ENCODE results near the gene CFTR.

Gene CFTR

GRCh38 chr7:117698018-117698417, 218.2 kb downstream of the CFTR start:
- no peak for DNase-seq
- no peak overlapping the region for H2AFZ ChIP-seq (ENCODE audit: low read length)
- no peak overlapping the region for H3K4me3 ChIP-seq (ENCODE audit: low read length)
- no peaks in the 10 kb centered on the region for H3K36me3 ChIP-seq (replicated peaks; ENCODE audit: insufficient read depth, low read length)
- no peaks in the 10 kb centered on the region for H3K79me2 ChIP-seq (ENCODE audit: low read length)
- H3K9ac ChIP-seq (ENCODE audit: low read length), result no peak overlapping the region
- no peaks in the 10 kb centered on the region for H3F3A ChIP-seq (ENCODE audit: insufficient read depth, low read length)
- H3K27ac ChIP-seq (ENCODE audit: low read length), result no peak overlapping the region
- H3K27me3 ChIP-seq (replicated peaks; ENCODE audit: insufficient read depth, low read length), result no peaks in the 10 kb centered on the region
- H3K4me1 ChIP-seq (ENCODE audit: low read length), result no peaks in the 10 kb centered on the region
- H3K4me2 ChIP-seq (ENCODE audit: low read depth, low read length), result no peak overlapping the region
- no peaks in the 10 kb centered on the region for H4K20me1 ChIP-seq (ENCODE audit: insufficient read depth, low read length)
- H3K9me2 ChIP-seq (replicated peaks; ENCODE audit: insufficient read depth, low read length), result no peaks in the 10 kb centered on the region
- no peaks in the 10 kb centered on the region for H3K9me3 ChIP-seq (replicated peaks; ENCODE audit: insufficient read depth, low read length)
- TF ChIP-seq CTCF (IDR thresholded peaks at IDR 0.05; ENCODE audit: low read length), result no peak
- no peak for TF ChIP-seq EZH2 (optimal IDR thresholded peaks at IDR 0.05; ENCODE audit: low read depth, low read length)
- TF ChIP-seq EZH2phosphoT487 (IDR thresholded peaks at IDR 0.05; ENCODE audit: low read length), result no peak

GRCh38 chr7:117704063-117704462, 224.2 kb downstream of the CFTR start:
- Histone ChIP-seq H3K9me3 (replicated peaks; ENCODE audit: insufficient read depth, low read length) (no peaks in the 10 kb centered on the region), H3K9me2 (replicated peaks; ENCODE audit: insufficient read depth, low read length) (no peaks in the 10 kb centered on the region), H3K4me2 (ENCODE audit: low read depth, low read length) (no peak overlapping the region), H4K20me1 (ENCODE audit: insufficient read depth, low read length) (no peaks in the 10 kb centered on the region), H3K79me2 (ENCODE audit: low read length) (no peaks in the 10 kb centered on the region), H3K4me3 (ENCODE audit: low read length) (no peak overlapping the region), H3F3A (ENCODE audit: insufficient read depth, low read length) (no peaks in the 10 kb centered on the region), H3K27me3 (replicated peaks; ENCODE audit: insufficient read depth, low read length) (no peaks in the 10 kb centered on the region), H3K9ac (ENCODE audit: low read length) (no peak overlapping the region), H2AFZ (ENCODE audit: low read length) (no peak overlapping the region), H3K4me1 (ENCODE audit: low read length) (0 out of 2 replicates have a peak, but pooled peaks cover 3% of the 10 kb centered on the region), H3K27ac (ENCODE audit: low read length) (no peak overlapping the region), H3K36me3 (replicated peaks; ENCODE audit: insufficient read depth, low read length) (no peaks in the 10 kb centered on the region)
- no peak for DNase-seq
- no peak for TF ChIP-seq CTCF (IDR thresholded peaks at IDR 0.05; ENCODE audit: low read length)
- no peak for TF ChIP-seq EZH2 (optimal IDR thresholded peaks at IDR 0.05; ENCODE audit: low read depth, low read length)
- TF ChIP-seq EZH2phosphoT487 (IDR thresholded peaks at IDR 0.05; ENCODE audit: low read length), result no peak

- H3K36me3 ChIP-seq (replicated peaks; ENCODE audit: insufficient read depth, low read length), result no peaks in the 10 kb centered on the region
- H3K9me3 ChIP-seq (replicated peaks; ENCODE audit: insufficient read depth, low read length), result no peaks in the 10 kb centered on the region
- TF ChIP-seq EZH2 (optimal IDR thresholded peaks at IDR 0.05; ENCODE audit: low read depth, low read length) (no peak), EZH2phosphoT487 (IDR thresholded peaks at IDR 0.05; ENCODE audit: low read length) (no peak), CTCF (IDR thresholded peaks at IDR 0.05; ENCODE audit: low read length) (no peak)
- H3K4me2 ChIP-seq (ENCODE audit: low read depth, low read length), result no peak overlapping the region
- no peak for DNase-seq
- no peaks in the 10 kb centered on the region for H3K27me3 ChIP-seq (replicated peaks; ENCODE audit: insufficient read depth, low read length)
- H3K27ac ChIP-seq (ENCODE audit: low read length), result no peak overlapping the region
- no peaks in the 10 kb centered on the region for H3K9me2 ChIP-seq (replicated peaks; ENCODE audit: insufficient read depth, low read length)
- H3K9ac ChIP-seq (ENCODE audit: low read length), result no peak overlapping the region
- H3F3A ChIP-seq (ENCODE audit: insufficient read depth, low read length), result no peaks in the 10 kb centered on the region
- H3K4me3 ChIP-seq (ENCODE audit: low read length), result no peak overlapping the region
- H2AFZ ChIP-seq (ENCODE audit: low read length), result no peak overlapping the region
- H3K79me2 ChIP-seq (ENCODE audit: low read length), result no peaks in the 10 kb centered on the region
- 0 out of 2 replicates have a peak, but pooled peaks cover 3% of the 10 kb centered on the region for H3K4me1 ChIP-seq (ENCODE audit: low read length)
- no peaks in the 10 kb centered on the region for H4K20me1 ChIP-seq (ENCODE audit: insufficient read depth, low read length)
Observed at GRCh38 chr7:117705630-117706029, 225.8 kb downstream of the CFTR start.
